Measurements from ENCODE around the gene AK9.

- TF ChIP-seq, protein P1, sequence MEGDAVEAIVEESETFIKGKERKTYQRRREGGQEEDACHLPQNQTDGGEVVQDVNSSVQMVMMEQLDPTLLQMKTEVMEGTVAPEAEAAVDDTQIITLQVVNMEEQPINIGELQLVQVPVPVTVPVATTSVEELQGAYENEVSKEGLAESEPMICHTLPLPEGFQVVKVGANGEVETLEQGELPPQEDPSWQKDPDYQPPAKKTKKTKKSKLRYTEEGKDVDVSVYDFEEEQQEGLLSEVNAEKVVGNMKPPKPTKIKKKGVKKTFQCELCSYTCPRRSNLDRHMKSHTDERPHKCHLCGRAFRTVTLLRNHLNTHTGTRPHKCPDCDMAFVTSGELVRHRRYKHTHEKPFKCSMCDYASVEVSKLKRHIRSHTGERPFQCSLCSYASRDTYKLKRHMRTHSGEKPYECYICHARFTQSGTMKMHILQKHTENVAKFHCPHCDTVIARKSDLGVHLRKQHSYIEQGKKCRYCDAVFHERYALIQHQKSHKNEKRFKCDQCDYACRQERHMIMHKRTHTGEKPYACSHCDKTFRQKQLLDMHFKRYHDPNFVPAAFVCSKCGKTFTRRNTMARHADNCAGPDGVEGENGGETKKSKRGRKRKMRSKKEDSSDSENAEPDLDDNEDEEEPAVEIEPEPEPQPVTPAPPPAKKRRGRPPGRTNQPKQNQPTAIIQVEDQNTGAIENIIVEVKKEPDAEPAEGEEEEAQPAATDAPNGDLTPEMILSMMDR (IDR thresholded peaks at IDR 0.05 in 4 of 5, conservative IDR thresholded peaks at IDR 0.05 in 1 of 5): no peak
- TF ChIP-seq POLR2A (IDR thresholded peaks at IDR 0.05): no peak
These were observed 166.9 kb downstream of the AK9 start for GRCh38 chr6:109524129-109524528.

Data from gastrocnemius medialis (tissue), 4 donors.